Neural cell (in vitro differentiated cells): ENCODE data around the gene PRICKLE2.

Source experiments
- EZH2 ChIP-seq: fragments of 200-600, 300-800 bp; shearing (Covaris generic), sonication (generic); IDR thresholded peaks from 2 replicates; pipeline ENCODE4 v1.6.1; 2014; ENCODE audit warnings: antibody characterized with exemption, low read length, borderline replicate concordance, mild to moderate bottlenecking; ENCODE audit not compliant: insufficient read depth, poor library complexity, severe bottlenecking
- POLR2AphosphoS5 ChIP-seq: IDR thresholded peaks from 2 replicates; pipeline ENCODE4 v1.6.1; 2012
- TF ChIP-seq, protein P1 (sequence below): fragments of 450-650 bp; IDR thresholded peaks from 2 replicates; pipeline ENCODE4 v1.5.1; 2014; ENCODE audit warnings: antibody characterized with exemption, mild to moderate bottlenecking, moderate library complexity; ENCODE audit not compliant: poor library complexity, severe bottlenecking

DNA sequence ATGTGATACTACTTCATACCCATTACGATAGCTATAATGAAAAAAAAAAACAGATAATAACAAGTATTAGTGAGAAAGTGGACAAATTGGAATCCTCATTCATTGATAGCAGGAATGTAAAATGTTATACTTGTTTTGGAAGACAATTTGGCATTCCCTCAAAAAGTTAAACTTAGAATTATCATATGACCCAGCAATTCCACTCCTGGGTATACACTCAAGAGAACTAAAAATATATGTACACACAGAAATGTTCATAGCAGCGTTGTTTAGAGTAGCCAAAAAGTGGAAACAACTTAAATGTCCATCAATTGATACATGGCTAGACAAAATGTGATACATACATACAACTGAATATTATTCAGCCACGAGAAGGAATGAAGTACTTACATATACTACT, 69.9 kb downstream of the PRICKLE2 start:
- TF ChIP-seq, protein P1, sequence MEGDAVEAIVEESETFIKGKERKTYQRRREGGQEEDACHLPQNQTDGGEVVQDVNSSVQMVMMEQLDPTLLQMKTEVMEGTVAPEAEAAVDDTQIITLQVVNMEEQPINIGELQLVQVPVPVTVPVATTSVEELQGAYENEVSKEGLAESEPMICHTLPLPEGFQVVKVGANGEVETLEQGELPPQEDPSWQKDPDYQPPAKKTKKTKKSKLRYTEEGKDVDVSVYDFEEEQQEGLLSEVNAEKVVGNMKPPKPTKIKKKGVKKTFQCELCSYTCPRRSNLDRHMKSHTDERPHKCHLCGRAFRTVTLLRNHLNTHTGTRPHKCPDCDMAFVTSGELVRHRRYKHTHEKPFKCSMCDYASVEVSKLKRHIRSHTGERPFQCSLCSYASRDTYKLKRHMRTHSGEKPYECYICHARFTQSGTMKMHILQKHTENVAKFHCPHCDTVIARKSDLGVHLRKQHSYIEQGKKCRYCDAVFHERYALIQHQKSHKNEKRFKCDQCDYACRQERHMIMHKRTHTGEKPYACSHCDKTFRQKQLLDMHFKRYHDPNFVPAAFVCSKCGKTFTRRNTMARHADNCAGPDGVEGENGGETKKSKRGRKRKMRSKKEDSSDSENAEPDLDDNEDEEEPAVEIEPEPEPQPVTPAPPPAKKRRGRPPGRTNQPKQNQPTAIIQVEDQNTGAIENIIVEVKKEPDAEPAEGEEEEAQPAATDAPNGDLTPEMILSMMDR = no peak
- TF ChIP-seq EZH2 (no peak), POLR2AphosphoS5 (no peak)
